Prostate gland (tissue), 2 donors: ENCODE results near the gene PML.

Experiments used
- POLR2A ChIP-seq: fragments of 450-650 bp; IDR thresholded peaks from one replicate; pipeline ENCODE4 v1.6.1; 2016; ENCODE audit warnings: antibody characterized with exemption, mild to moderate bottlenecking
- POLR2AphosphoS5 ChIP-seq: sonication (generic); formaldehyde crosslinking; IDR thresholded peaks from one replicate; pipeline ENCODE4 v1.6.1; 2017; ENCODE audit warnings: antibody characterized with exemption
- TF ChIP-seq, protein P1 (sequence below), 4 experiments: fragments of 200-600 bp in 2 of 4; fragments of 450-650 bp in 2 of 4; sonication (generic) in 2 of 4; IDR thresholded peaks; 1 replicate in 3 of 4; 2 replicates in 1 of 4; pipeline ENCODE4 v1.5.1; 2016 to 2019; ENCODE audit warnings: antibody characterized with exemption in 4 of 4, mild to moderate bottlenecking in 2 of 4, moderate library complexity in 2 of 4

GRCh38 chr15:74046275-74046674 lies 51.8 kb downstream of the PML start:
- TF ChIP-seq, protein P1, sequence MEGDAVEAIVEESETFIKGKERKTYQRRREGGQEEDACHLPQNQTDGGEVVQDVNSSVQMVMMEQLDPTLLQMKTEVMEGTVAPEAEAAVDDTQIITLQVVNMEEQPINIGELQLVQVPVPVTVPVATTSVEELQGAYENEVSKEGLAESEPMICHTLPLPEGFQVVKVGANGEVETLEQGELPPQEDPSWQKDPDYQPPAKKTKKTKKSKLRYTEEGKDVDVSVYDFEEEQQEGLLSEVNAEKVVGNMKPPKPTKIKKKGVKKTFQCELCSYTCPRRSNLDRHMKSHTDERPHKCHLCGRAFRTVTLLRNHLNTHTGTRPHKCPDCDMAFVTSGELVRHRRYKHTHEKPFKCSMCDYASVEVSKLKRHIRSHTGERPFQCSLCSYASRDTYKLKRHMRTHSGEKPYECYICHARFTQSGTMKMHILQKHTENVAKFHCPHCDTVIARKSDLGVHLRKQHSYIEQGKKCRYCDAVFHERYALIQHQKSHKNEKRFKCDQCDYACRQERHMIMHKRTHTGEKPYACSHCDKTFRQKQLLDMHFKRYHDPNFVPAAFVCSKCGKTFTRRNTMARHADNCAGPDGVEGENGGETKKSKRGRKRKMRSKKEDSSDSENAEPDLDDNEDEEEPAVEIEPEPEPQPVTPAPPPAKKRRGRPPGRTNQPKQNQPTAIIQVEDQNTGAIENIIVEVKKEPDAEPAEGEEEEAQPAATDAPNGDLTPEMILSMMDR (IDR thresholded peaks at IDR 0.05) = no peak
- TF ChIP-seq POLR2A (no peak), POLR2AphosphoS5 (no peak)
